Subcutaneous abdominal adipose tissue (tissue), 5 donors: Measurements from ENCODE around the gene PARP12.

Experiments
- H3K27ac ChIP-seq: one replicate; pipeline ENCODE4 v1.7.0; 2013; ENCODE audit warnings: low read depth, mild to moderate bottlenecking, inconsistent platforms, low read length, moderate library complexity
- H3K27me3 ChIP-seq, 5 donors: one replicate each; pipeline ENCODE4 v1.7.0; 2013; ENCODE audit warnings: low read length in 5 of 5, inconsistent platforms in 1 of 5; ENCODE audit not compliant: control insufficient read depth in 5 of 5, insufficient read depth in 4 of 5
- H3K36me3 ChIP-seq, 5 donors: one replicate each; pipeline ENCODE4 v1.7.0; 2013; ENCODE audit warnings: low read length in 5 of 5; ENCODE audit not compliant: control insufficient read depth in 5 of 5, insufficient read depth in 5 of 5
- H3K4me1 ChIP-seq, 5 donors: one replicate each; pipeline ENCODE4 v1.7.0; 2013; ENCODE audit warnings: low read length in 5 of 5, mild to moderate bottlenecking in 3 of 5, moderate library complexity in 1 of 5; ENCODE audit not compliant: control insufficient read depth in 5 of 5, insufficient read depth in 5 of 5
- H3K4me3 ChIP-seq, 5 donors: one replicate each; pipeline ENCODE4 v1.7.0; 2013; ENCODE audit warnings: low read length in 5 of 5, low read depth in 1 of 5
- H3K9ac ChIP-seq, 5 donors: one replicate each; pipeline ENCODE4 v1.7.0; 2013; ENCODE audit warnings: low read length in 5 of 5, mild to moderate bottlenecking in 4 of 5, moderate library complexity in 3 of 5
- H3K9me3 ChIP-seq, 5 donors: one replicate each; pipeline ENCODE4 v1.7.0; 2013; ENCODE audit warnings: low read length in 5 of 5; ENCODE audit not compliant: control insufficient read depth in 5 of 5
- donor health status: healthy.
- donor health status: healthy.
- donor health status: healthy.
- donor health status: healthy.
- donor health status: healthy.

Gene PARP12

GRCh38 chr7:140039066-140039465 lies 23.7 kb downstream of the PARP12 start:
- H3K27ac ChIP-seq, result no peak overlapping the region
- no peaks in the 10 kb centered on the region for H3K9me3 ChIP-seq
- H3K9ac ChIP-seq, result no peak overlapping the region
- H3K4me3 ChIP-seq, result no peak overlapping the region
- peaks cover 3 to 57% (median 42%) of the 10 kb centered on the region in 5 donors for H3K36me3 ChIP-seq
- no peaks in the 10 kb centered on the region for H3K27me3 ChIP-seq
- peaks cover 0 to 12% (median 4%) of the 10 kb centered on the region in 5 donors for H3K4me1 ChIP-seq

GRCh38 chr7:140036224-140036962 lies 26.4 kb downstream of the PARP12 start:
- H3K9ac ChIP-seq, result no peak overlapping the region
- no peaks in the 10 kb centered on the region for H3K9me3 ChIP-seq
- H3K27ac ChIP-seq, result no peak overlapping the region
- H3K4me1 ChIP-seq, result peaks cover 0 to 12% (median 4%) of the 10 kb centered on the region in 5 donors
- peaks cover 3 to 59% (median 42%) of the 10 kb centered on the region in 5 donors for H3K36me3 ChIP-seq
- no peaks in the 10 kb centered on the region for H3K27me3 ChIP-seq
- no peak overlapping the region for H3K4me3 ChIP-seq

- H3K27me3 ChIP-seq, result no peaks in the 10 kb centered on the region
- no peak overlapping the region for H3K27ac ChIP-seq
- H3K4me3 ChIP-seq, result no peak overlapping the region
- H3K4me1 ChIP-seq, result peaks cover 0 to 12% (median 4%) of the 10 kb centered on the region in 5 donors
- no peaks in the 10 kb centered on the region for H3K9me3 ChIP-seq
- peaks cover 0 to 54% (median 40%) of the 10 kb centered on the region in 5 donors for H3K36me3 ChIP-seq
- no peak overlapping the region for H3K9ac ChIP-seq
These were observed 27.1 kb downstream of the PARP12 start for GRCh38 chr7:140035400-140036223.

GRCh38 chr7:140034421-140034820 lies 28.3 kb downstream of the PARP12 start:
- no peaks in the 10 kb centered on the region for H3K9me3 ChIP-seq
- no peak overlapping the region for H3K27ac ChIP-seq
- H3K27me3 ChIP-seq, result no peaks in the 10 kb centered on the region
- no peak overlapping the region for H3K4me3 ChIP-seq
- H3K4me1 ChIP-seq, result peaks cover 0 to 9% (median 4%) of the 10 kb centered on the region in 5 donors
- H3K36me3 ChIP-seq, result peaks cover 5 to 46% (median 32%) of the 10 kb centered on the region in 5 donors
- no peak overlapping the region for H3K9ac ChIP-seq

- H3K9ac ChIP-seq, result no peak overlapping the region
- peaks cover 0 to 3% (median 2%) of the 10 kb centered on the region in 5 donors for H3K4me1 ChIP-seq
- H3K27ac ChIP-seq, result no peak overlapping the region
- no peaks in the 10 kb centered on the region for H3K27me3 ChIP-seq
- peaks cover 5 to 46% (median 32%) of the 10 kb centered on the region in 5 donors for H3K36me3 ChIP-seq
- H3K4me3 ChIP-seq, result no peak overlapping the region
- H3K9me3 ChIP-seq, result no peaks in the 10 kb centered on the region
These were observed 28.9 kb downstream of the PARP12 start for GRCh38 chr7:140033779-140034363.

- H3K9me3 ChIP-seq, result no peaks in the 10 kb centered on the region
- H3K27ac ChIP-seq, result no peak overlapping the region
- no peaks in the 10 kb centered on the region for H3K27me3 ChIP-seq
- H3K9ac ChIP-seq, result no peak overlapping the region
- no peaks in the 10 kb centered on the region for H3K4me1 ChIP-seq
- peaks cover 5 to 50% (median 26%) of the 10 kb centered on the region in 5 donors for H3K36me3 ChIP-seq
- H3K4me3 ChIP-seq, result no peak overlapping the region
These were observed 29.7 kb downstream of the PARP12 start for GRCh38 chr7:140033036-140033435.

GRCh38 chr7:140031364-140031763 lies 31.4 kb downstream of the PARP12 start:
- H3K4me3 ChIP-seq, result no peak overlapping the region
- H3K36me3 ChIP-seq, result peaks cover 10 to 50% (median 31%) of the 10 kb centered on the region in 5 donors
- no peaks in the 10 kb centered on the region for H3K9me3 ChIP-seq
- H3K27me3 ChIP-seq, result no peaks in the 10 kb centered on the region
- H3K27ac ChIP-seq, result no peak overlapping the region
- H3K9ac ChIP-seq, result no peak overlapping the region
- no peaks in the 10 kb centered on the region for H3K4me1 ChIP-seq

GRCh38 chr7:140029072-140029471 lies 33.7 kb downstream of the PARP12 start:
- Histone ChIP-seq H3K36me3 (peaks cover 10 to 61% (median 46%) of the 10 kb centered on the region in 5 donors), H3K27me3 (no peaks in the 10 kb centered on the region)

GRCh38 chr7:140028311-140028710 lies 34.4 kb downstream of the PARP12 start:
- H3K9me3 ChIP-seq, result no peaks in the 10 kb centered on the region
- no peak overlapping the region for H3K4me3 ChIP-seq
- no peak overlapping the region for H3K27ac ChIP-seq
- peaks cover 10 to 61% (median 45%) of the 10 kb centered on the region in 5 donors for H3K36me3 ChIP-seq
- no peak overlapping the region for H3K9ac ChIP-seq
- H3K4me1 ChIP-seq, result no peaks in the 10 kb centered on the region
- H3K27me3 ChIP-seq, result no peaks in the 10 kb centered on the region

More at GRCh38 chr7:140029072-140029471, 33.7 kb downstream of the PARP12 start:
- H3K9me3 ChIP-seq, result no peaks in the 10 kb centered on the region
- no peaks in the 10 kb centered on the region for H3K4me1 ChIP-seq
- no peak overlapping the region for H3K4me3 ChIP-seq
- H3K27ac ChIP-seq, result no peak overlapping the region
- H3K9ac ChIP-seq, result no peak overlapping the region

- H3K9me3 ChIP-seq, result no peaks in the 10 kb centered on the region
- H3K4me3 ChIP-seq, result no peak overlapping the region
- H3K9ac ChIP-seq, result no peak overlapping the region
- no peak overlapping the region for H3K27ac ChIP-seq
- H3K36me3 ChIP-seq, result peaks cover 10 to 61% (median 45%) of the 10 kb centered on the region in 5 donors
- no peaks in the 10 kb centered on the region for H3K27me3 ChIP-seq
- H3K4me1 ChIP-seq, result no peaks in the 10 kb centered on the region
These were observed 34.9 kb downstream of the PARP12 start for GRCh38 chr7:140027858-140028257.
